Sigmoid colon (tissue), 7 donors: ENCODE measurements around the gene CSF3. TPM values are rescaled to one million over a fixed set of nuclear protein-coding genes. Genes with fewer than 3 reads are reported as not detected.

Source experiments
- DNase-seq: peaks from one replicate; pipeline ENCODE4 v3.0.0-alpha.2; 2019
- H3K27ac ChIP-seq, 4 donors: fragments of 200-600 bp; sonication (generic); one replicate each; pipeline ENCODE4 v1.5.1; 2016 to 2019; ENCODE audit warnings: mild to moderate bottlenecking in 1 of 4
- H3K27me3 ChIP-seq, 3 donors: fragments of 200-600 bp; sonication (generic); one replicate each; pipeline ENCODE4 v1.5.1; 2019; ENCODE audit warnings: mild to moderate bottlenecking in 1 of 3
- H3K36me3 ChIP-seq, 4 donors: fragments of 200-600 bp; sonication (generic); one replicate each; pipeline ENCODE4 v1.5.1; 2016 to 2019
- H3K4me1 ChIP-seq, 4 donors: fragments of 200-600 bp; sonication (generic); one replicate each; pipeline ENCODE4 v1.5.1; 2017 to 2019
- H3K4me3 ChIP-seq, 4 donors: fragments of 200-600 bp; sonication (generic); one replicate each; pipeline ENCODE4 v1.5.1; 2017 to 2019; ENCODE audit warnings: mild to moderate bottlenecking in 2 of 4, moderate library complexity in 1 of 4
- H3K9me3 ChIP-seq, 4 donors: fragments of 200-600 bp in 3 of 4; sonication (generic) in 3 of 4; one replicate each; pipeline versions ENCODE4 v1.5.1 to v1.6.1; 2013 to 2019
- CTCF ChIP-seq, 4 experiments: fragments of 450-650 bp in 3 of 4; fragments of 200-600 bp in 1 of 4; IDR thresholded peaks; one replicate each; pipeline ENCODE4 v1.5.1; 2016 to 2019; ENCODE audit warnings: antibody characterized with exemption in 4 of 4, mild to moderate bottlenecking in 3 of 4, moderate library complexity in 2 of 4
- EP300 ChIP-seq, 4 donors: sonication (generic); formaldehyde crosslinking; IDR thresholded peaks; one replicate each; pipeline ENCODE4 v1.6.1; 2017; ENCODE audit warnings: antibody characterized with exemption in 4 of 4
- POLR2A ChIP-seq, 2 donors: fragments of 450-650 bp; IDR thresholded peaks; one replicate each; pipeline ENCODE4 v1.6.1; 2016; ENCODE audit warnings: antibody characterized with exemption in 2 of 2, mild to moderate bottlenecking in 2 of 2, moderate library complexity in 2 of 2
- POLR2AphosphoS5 ChIP-seq, 4 donors: sonication (generic); formaldehyde crosslinking; IDR thresholded peaks; one replicate each; pipeline ENCODE4 v1.6.1; 2017; ENCODE audit warnings: antibody characterized with exemption in 4 of 4
- WGBS, 2 donors: extraction: QIAGEN DNeasy Blood & Tissue Kit; methylation state at CpG; one replicate each; pipeline ENCODE4 v1.1.7; 2013; 5-methylcytosine and 5-hydroxymethylcytosine counted together
- intact Hi-C: fragments of 100-400 bp; cut with DNase I; formaldehyde crosslinking; loops from one replicate; pipeline ENCODE4 v1.15.1; 2023
- polyA plus RNA-seq, 3 donors: library from polyadenylated mRNA; stranded (reverse); fragments of 200-250 nt; gene quantifications; one replicate each; pipeline ENCODE4 v1.2.3, GENCODE V29; 2013
- total RNA-seq, 4 donors: library from RNA; depleted of rRNA; stranded (reverse); fragments of >200 nt; gene quantifications; one replicate each; pipeline ENCODE4 v1.1.0, GENCODE V29; 2016
- donor health status: healthy with polysubstance abuse.
- donor health status: Bipolar disorder and iron deficiency.
- donor health status: healthy.

Gene CSF3
- total and polyA plus RNA-seq, 7 donors, result 1.2 to 23.3 (median 3.1) TPM; not detected in 4

- TF ChIP-seq EP300 (IDR thresholded peaks at IDR 0.05) (no peak), POLR2A (IDR thresholded peaks at IDR 0.05) (no peak), CTCF (IDR thresholded peaks at IDR 0.05) (no peak), POLR2AphosphoS5 (IDR thresholded peaks at IDR 0.05) (no peak)
- intact Hi-C loops, result loop anchor here (5.0 kb wide), 1 partner anchor 275 kb away; no protein-coding TSS in a partner anchor
- peak overlapping the region; percentile 55 to 79 (median 72) for H3K27ac ChIP-seq
- peaks cover 5 to 30% (median 15%) of the 10 kb centered on the region in 4 donors for H3K36me3 ChIP-seq
- H3K4me3 ChIP-seq, result no peak overlapping the region
- DNase-seq, result no peak
- peaks cover 0 to 59% (median 47%) of the 10 kb centered on the region in 4 donors for H3K4me1 ChIP-seq
- H3K9me3 ChIP-seq, result no peaks in the 10 kb centered on the region
- H3K27me3 ChIP-seq, result no peaks in the 10 kb centered on the region
- WGBS, 2 donors, result 59 to 61% methylated on average over 15 of the region's 15 CpGs
Measured at GRCh38 chr17:40017422-40018080, 2.3 kb downstream of the CSF3 start.

- Histone ChIP-seq H3K36me3 (peaks cover 10 to 37% (median 20%) of the 10 kb centered on the region in 4 donors), H3K27me3 (no peaks in the 10 kb centered on the region), H3K4me3 (no peak overlapping the region), H3K27ac (peak overlapping the region; percentile 55 to 79 (median 72)), H3K4me1 (peaks cover 0 to 59% (median 48%) of the 10 kb centered on the region in 4 donors), H3K9me3 (no peaks in the 10 kb centered on the region)
- peak; percentile 75 for DNase-seq
- 65 to 69% methylated on average over 15 of the region's 15 CpGs for WGBS, 2 donors
- intact Hi-C loops, result loop anchor here (5.0 kb wide), 1 partner anchor 274 kb away; no protein-coding TSS in a partner anchor
- TF ChIP-seq POLR2A (IDR thresholded peaks at IDR 0.05) (no peak), POLR2AphosphoS5 (IDR thresholded peaks at IDR 0.05) (peak in 1 of 4 donors; percentile 27)
Measured at GRCh38 chr17:40018211-40019121, 3.2 kb downstream of the CSF3 start.

GRCh38 chr17:40019140-40019991 lies 4.1 kb downstream of the CSF3 start:
- peak in 1 of 4 donors; percentile 22 for TF ChIP-seq POLR2AphosphoS5 (IDR thresholded peaks at IDR 0.05)
- no peak for TF ChIP-seq CTCF (IDR thresholded peaks at IDR 0.05)
- no peak for TF ChIP-seq POLR2A (IDR thresholded peaks at IDR 0.05)
- TF ChIP-seq EP300 (IDR thresholded peaks at IDR 0.05), result no peak
- no peaks in the 10 kb centered on the region for H3K9me3 ChIP-seq
- no peaks in the 10 kb centered on the region for H3K27me3 ChIP-seq
- intact Hi-C loops, result loop anchor here (5.0 kb wide), 1 partner anchor 273 kb away; no protein-coding TSS in a partner anchor
- peaks cover 10 to 42% (median 20%) of the 10 kb centered on the region in 4 donors for H3K36me3 ChIP-seq
- H3K27ac ChIP-seq, result peak overlapping the region; percentile 55 to 79 (median 72)
- H3K4me3 ChIP-seq, result no peak overlapping the region
- WGBS, 2 donors, result 90 to 91% methylated on average over 24 of the region's 24 CpGs
- H3K4me1 ChIP-seq, result peaks cover 0 to 56% (median 43%) of the 10 kb centered on the region in 4 donors
- peak; percentile 77 for DNase-seq

GRCh38 chr17:40020146-40020545 lies 4.9 kb downstream of the CSF3 start:
- intact Hi-C loops, result no loop called here
- WGBS, 2 donors, result 93 to 95% methylated on average over 13 of the region's 13 CpGs
- H3K4me1 ChIP-seq, result peaks cover 0 to 53% (median 41%) of the 10 kb centered on the region in 4 donors
- H3K27me3 ChIP-seq, result no peaks in the 10 kb centered on the region
- no peak for TF ChIP-seq EP300 (IDR thresholded peaks at IDR 0.05)
- no peak for TF ChIP-seq CTCF (IDR thresholded peaks at IDR 0.05)
- TF ChIP-seq POLR2A (IDR thresholded peaks at IDR 0.05), result no peak
- no peak for TF ChIP-seq POLR2AphosphoS5 (IDR thresholded peaks at IDR 0.05)
- DNase-seq, result no peak
- peaks cover 10 to 50% (median 20%) of the 10 kb centered on the region in 4 donors for H3K36me3 ChIP-seq
- H3K9me3 ChIP-seq, result no peaks in the 10 kb centered on the region
- no peak overlapping the region for H3K4me3 ChIP-seq
- peak overlapping the region in 2 of 4 donors; percentile 67 to 70 for H3K27ac ChIP-seq
